ENCODE data around the gene NAALADL2.
"Not testable (repeated sequence)": the region's sequence is repeated elsewhere in the genome, so short reads cannot be mapped to it uniquely, and the experiment has no call there.

Gene NAALADL2

GRCh38 chr3:175612487-175613196 is 753.5 kb downstream of the NAALADL2 start:
- H3K4me3 ChIP-seq (ENCODE audit: control insufficient read depth, low read depth, low read length), result no peak overlapping the region
- no peak for TF ChIP-seq CTCF (conservative IDR thresholded peaks at IDR 0.05; ENCODE audit: control insufficient read depth, insufficient read depth, low read depth, low read length)
- no peak for DNase-seq (ENCODE audit: low read depth)

- not testable (repeated sequence) for DNase-seq (ENCODE audit: low read depth); H3K4me3 ChIP-seq (ENCODE audit: control insufficient read depth, low read depth, low read length)
Measured at GRCh38 chr3:175614107-175614506, 755.0 kb downstream of the NAALADL2 start.

- no peak for DNase-seq (ENCODE audit: low read depth)
- H3K4me3 ChIP-seq (ENCODE audit: control insufficient read depth, low read depth, low read length), result no peak overlapping the region
- no peak for TF ChIP-seq CTCF (conservative IDR thresholded peaks at IDR 0.05; ENCODE audit: control insufficient read depth, insufficient read depth, low read depth, low read length)
Measured at GRCh38 chr3:175617247-175617646, 758.1 kb downstream of the NAALADL2 start.

GRCh38 chr3:175619369-175619768 is 760.2 kb downstream of the NAALADL2 start:
- no peak for DNase-seq (ENCODE audit: low read depth)
- H3K4me3 ChIP-seq (ENCODE audit: control insufficient read depth, low read depth, low read length), result no peak overlapping the region
- no peak for TF ChIP-seq CTCF (conservative IDR thresholded peaks at IDR 0.05; ENCODE audit: control insufficient read depth, insufficient read depth, low read depth, low read length)

- TF ChIP-seq CTCF (conservative IDR thresholded peaks at IDR 0.05; ENCODE audit: control insufficient read depth, insufficient read depth, low read depth, low read length), result no peak
- DNase-seq (ENCODE audit: low read depth), result no peak
- no peak overlapping the region for H3K4me3 ChIP-seq (ENCODE audit: control insufficient read depth, low read depth, low read length)
Measured at GRCh38 chr3:175620093-175620492, 761.0 kb downstream of the NAALADL2 start.

GRCh38 chr3:175620532-175620931 is 761.4 kb downstream of the NAALADL2 start:
- no peak overlapping the region for H3K4me3 ChIP-seq (ENCODE audit: control insufficient read depth, low read depth, low read length)
- TF ChIP-seq CTCF (conservative IDR thresholded peaks at IDR 0.05; ENCODE audit: control insufficient read depth, insufficient read depth, low read depth, low read length), result no peak
- no peak for DNase-seq (ENCODE audit: low read depth)

- no peak for DNase-seq (ENCODE audit: low read depth)
- TF ChIP-seq CTCF (conservative IDR thresholded peaks at IDR 0.05; ENCODE audit: control insufficient read depth, insufficient read depth, low read depth, low read length), result no peak
- H3K4me3 ChIP-seq (ENCODE audit: control insufficient read depth, low read depth, low read length), result no peak overlapping the region
Measured at GRCh38 chr3:175640958-175641357, 781.8 kb downstream of the NAALADL2 start.

All from fibroblast of mammary gland (primary cell).